ENCODE data around the gene TRRAP. TPM values are rescaled to one million over a fixed set of nuclear protein-coding genes. Genes with fewer than 3 reads are reported as not detected.

The TRRAP gene
- total RNA-seq, 2 experiments from 2014 or later: 45.5 to 48.2 TPM

DNA sequence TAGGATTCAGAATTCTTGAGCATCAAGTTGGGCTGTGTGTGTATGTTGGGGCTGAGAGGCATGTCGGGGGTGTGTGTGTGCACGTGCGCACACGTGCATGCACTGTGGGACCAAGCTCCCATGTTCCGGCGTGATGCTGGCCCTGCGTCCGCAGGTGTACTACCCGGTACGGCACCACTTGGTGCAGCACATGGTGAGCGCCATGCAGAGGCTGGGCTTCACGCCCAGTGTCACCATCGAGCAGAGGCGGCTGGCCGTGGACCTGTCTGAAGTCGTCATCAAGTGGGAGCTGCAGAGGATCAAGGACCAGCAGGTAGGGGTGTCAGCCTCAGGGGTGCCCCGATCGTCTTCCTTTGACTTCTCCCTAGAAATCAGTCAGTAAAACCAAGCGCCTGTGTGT is 77.7 kb downstream of the TRRAP start:
- POLR2A ChIA-PET: no interaction called here
- TF ChIP-seq, protein P1, sequence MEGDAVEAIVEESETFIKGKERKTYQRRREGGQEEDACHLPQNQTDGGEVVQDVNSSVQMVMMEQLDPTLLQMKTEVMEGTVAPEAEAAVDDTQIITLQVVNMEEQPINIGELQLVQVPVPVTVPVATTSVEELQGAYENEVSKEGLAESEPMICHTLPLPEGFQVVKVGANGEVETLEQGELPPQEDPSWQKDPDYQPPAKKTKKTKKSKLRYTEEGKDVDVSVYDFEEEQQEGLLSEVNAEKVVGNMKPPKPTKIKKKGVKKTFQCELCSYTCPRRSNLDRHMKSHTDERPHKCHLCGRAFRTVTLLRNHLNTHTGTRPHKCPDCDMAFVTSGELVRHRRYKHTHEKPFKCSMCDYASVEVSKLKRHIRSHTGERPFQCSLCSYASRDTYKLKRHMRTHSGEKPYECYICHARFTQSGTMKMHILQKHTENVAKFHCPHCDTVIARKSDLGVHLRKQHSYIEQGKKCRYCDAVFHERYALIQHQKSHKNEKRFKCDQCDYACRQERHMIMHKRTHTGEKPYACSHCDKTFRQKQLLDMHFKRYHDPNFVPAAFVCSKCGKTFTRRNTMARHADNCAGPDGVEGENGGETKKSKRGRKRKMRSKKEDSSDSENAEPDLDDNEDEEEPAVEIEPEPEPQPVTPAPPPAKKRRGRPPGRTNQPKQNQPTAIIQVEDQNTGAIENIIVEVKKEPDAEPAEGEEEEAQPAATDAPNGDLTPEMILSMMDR (IDR thresholded peaks at IDR 0.05): no peak
- no peak overlapping the region for H3K27ac Mint-ChIP-seq
- no peaks in the 10 kb centered on the region for H3K9me3 Mint-ChIP-seq
- CTCF ChIA-PET: no interaction called here
- H3K36me3 Mint-ChIP-seq (ENCODE audit: low read depth): peaks cover 69% of the 10 kb centered on the region
- no peaks in the 10 kb centered on the region for H3K4me1 Mint-ChIP-seq (ENCODE audit: low read depth)
- H3K4me3 Mint-ChIP-seq: no peak overlapping the region
- no peaks in the 10 kb centered on the region for H3K27me3 Mint-ChIP-seq
- DNase-seq (no peak), ATAC-seq (no peak)
- intact Hi-C loops (cut with micrococcal nuclease): no loop called here

- CTCF ChIA-PET: no interaction called here
- TF ChIP-seq, protein P1 (IDR thresholded peaks at IDR 0.05): no peak
- DNase-seq: no peak
- no peak overlapping the region for H3K4me3 Mint-ChIP-seq
- H3K4me1 Mint-ChIP-seq (ENCODE audit: low read depth): no peaks in the 10 kb centered on the region
- no peak overlapping the region for H3K27ac Mint-ChIP-seq
- peaks cover 69% of the 10 kb centered on the region for H3K36me3 Mint-ChIP-seq (ENCODE audit: low read depth)
- H3K9me3 Mint-ChIP-seq: no peaks in the 10 kb centered on the region
- no peak for ATAC-seq
- intact Hi-C loops (cut with micrococcal nuclease): no loop called here
- no peaks in the 10 kb centered on the region for H3K27me3 Mint-ChIP-seq
- POLR2A ChIA-PET: no interaction called here
These were observed 78.1 kb downstream of the TRRAP start for GRCh38 chr7:98956469-98956868.

- no peaks in the 10 kb centered on the region for H3K9me3 Mint-ChIP-seq
- H3K27me3 Mint-ChIP-seq: no peaks in the 10 kb centered on the region
- H3K27ac Mint-ChIP-seq: no peak overlapping the region
These were observed 78.6 kb downstream of the TRRAP start for GRCh38 chr7:98956937-98957336.

GRCh38 chr7:98957766-98958165 is 79.4 kb downstream of the TRRAP start:
- Mint-ChIP-seq H3K36me3 (ENCODE audit: low read depth) (peaks cover 69% of the 10 kb centered on the region), H3K4me1 (ENCODE audit: low read depth) (no peaks in the 10 kb centered on the region), H3K9me3 (no peaks in the 10 kb centered on the region), H3K4me3 (no peak overlapping the region), H3K27ac (no peak overlapping the region), H3K27me3 (no peaks in the 10 kb centered on the region)
- ChIA-PET CTCF (no interaction called here), POLR2A (no interaction called here)
- intact Hi-C loops (cut with micrococcal nuclease): no loop called here
- TF ChIP-seq, protein P1 (IDR thresholded peaks at IDR 0.05): no peak
- no peak for ATAC-seq
- DNase-seq: no peak

More at GRCh38 chr7:98956937-98957336, 78.6 kb downstream of the TRRAP start:
- ATAC-seq (no peak), DNase-seq (no peak)
- POLR2A ChIA-PET: no interaction called here
- TF ChIP-seq, protein P1 (IDR thresholded peaks at IDR 0.05): no peak
- Mint-ChIP-seq H3K4me1 (ENCODE audit: low read depth) (no peaks in the 10 kb centered on the region), H3K36me3 (ENCODE audit: low read depth) (peaks cover 70% of the 10 kb centered on the region), H3K4me3 (no peak overlapping the region)
- intact Hi-C loops (cut with micrococcal nuclease): no loop called here
- CTCF ChIA-PET: no interaction called here

DNA sequence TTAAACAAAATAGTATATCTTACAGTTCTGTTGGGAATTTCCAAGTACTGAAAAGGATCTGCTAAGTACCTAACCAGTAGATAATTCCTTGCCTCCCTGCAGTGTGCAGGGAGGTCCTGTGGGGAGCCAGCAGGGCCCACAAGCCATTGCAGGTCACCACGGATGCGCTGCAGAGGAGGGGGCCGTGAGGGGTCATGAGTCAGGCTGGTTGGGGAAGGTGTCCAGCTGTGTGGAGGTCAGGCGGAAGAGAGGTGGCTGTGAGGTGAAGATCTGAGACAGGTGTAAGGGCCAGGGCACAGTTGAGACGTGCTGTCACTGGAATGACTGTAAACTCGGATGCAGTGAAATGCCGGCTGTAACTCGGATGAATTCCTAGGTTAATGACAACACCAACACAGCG is 80.6 kb downstream of the TRRAP start:
- Mint-ChIP-seq H3K9me3 (no peaks in the 10 kb centered on the region), H3K4me1 (ENCODE audit: low read depth) (no peaks in the 10 kb centered on the region), H3K4me3 (no peak overlapping the region), H3K27me3 (no peaks in the 10 kb centered on the region), H3K27ac (no peak overlapping the region), H3K36me3 (ENCODE audit: low read depth) (peaks cover 66% of the 10 kb centered on the region)
- ChIA-PET POLR2A (no interaction called here), CTCF (no interaction called here)
- ATAC-seq (no peak), DNase-seq (no peak)
- TF ChIP-seq, protein P1 (IDR thresholded peaks at IDR 0.05): no peak
- intact Hi-C loops (cut with micrococcal nuclease): no loop called here
